Measurements from ENCODE around the gene PTGIR. TPM values are rescaled to one million over a fixed set of nuclear protein-coding genes. Genes with fewer than 3 reads are reported as not detected.

PTGIR gene
- total RNA-seq, 1 donor from 2014 or later = not detected

GRCh38 chr19:46644720-46645119 lies 19.8 kb upstream of the PTGIR start:
- TF ChIP-seq CTCF (conservative IDR thresholded peaks at IDR 0.05) = no peak
- H3K9me3 Mint-ChIP-seq = peaks cover 5% of the 10 kb centered on the region
- no peak for DNase-seq (ENCODE audit: low read depth, low spot score)
- H3K36me3 Mint-ChIP-seq (ENCODE audit: low read depth) = peaks cover 10% of the 10 kb centered on the region
- H3K27me3 Mint-ChIP-seq (ENCODE audit: low read depth) = peaks cover 78% of the 10 kb centered on the region
- peaks cover 5% of the 10 kb centered on the region for H3K4me1 Mint-ChIP-seq
- H3K27ac Mint-ChIP-seq (ENCODE audit: unreplicated experiment) = no peak overlapping the region
- H3K4me3 Mint-ChIP-seq = no peak overlapping the region

GRCh38 chr19:46640656-46641055 lies 15.8 kb upstream of the PTGIR start:
- peaks cover 52% of the 10 kb centered on the region for H3K27me3 Mint-ChIP-seq (ENCODE audit: low read depth)
- DNase-seq (ENCODE audit: low read depth, low spot score) = no peak
- no peak overlapping the region for H3K27ac Mint-ChIP-seq (ENCODE audit: unreplicated experiment)
- H3K9me3 Mint-ChIP-seq = no peaks in the 10 kb centered on the region
- H3K4me3 Mint-ChIP-seq = no peak overlapping the region
- no peak for TF ChIP-seq CTCF (conservative IDR thresholded peaks at IDR 0.05)
- H3K4me1 Mint-ChIP-seq = no peaks in the 10 kb centered on the region
- H3K36me3 Mint-ChIP-seq (ENCODE audit: low read depth) = no peaks in the 10 kb centered on the region

GRCh38 chr19:46639358-46640182 lies 14.7 kb upstream of the PTGIR start:
- Mint-ChIP-seq H3K27ac (ENCODE audit: unreplicated experiment) (no peak overlapping the region), H3K4me3 (peak overlapping the region; percentile 55), H3K9me3 (no peaks in the 10 kb centered on the region), H3K27me3 (ENCODE audit: low read depth) (peaks cover 50% of the 10 kb centered on the region), H3K36me3 (ENCODE audit: low read depth) (no peaks in the 10 kb centered on the region), H3K4me1 (no peaks in the 10 kb centered on the region)
- DNase-seq (ENCODE audit: low read depth, low spot score) = peak; percentile 25
- TF ChIP-seq CTCF (conservative IDR thresholded peaks at IDR 0.05) = no peak

GRCh38 chr19:46637224-46637623 lies 12.3 kb upstream of the PTGIR start:
- Mint-ChIP-seq H3K27me3 (ENCODE audit: low read depth) (peaks cover 56% of the 10 kb centered on the region), H3K27ac (ENCODE audit: unreplicated experiment) (no peak overlapping the region)

More at GRCh38 chr19:46637224-46637623, 12.3 kb upstream of the PTGIR start:
- DNase-seq (ENCODE audit: low read depth, low spot score) = no peak
- Mint-ChIP-seq H3K4me3 (no peak overlapping the region), H3K9me3 (no peaks in the 10 kb centered on the region), H3K36me3 (ENCODE audit: low read depth) (no peaks in the 10 kb centered on the region), H3K4me1 (peaks cover 11% of the 10 kb centered on the region)
- TF ChIP-seq CTCF (conservative IDR thresholded peaks at IDR 0.05) = no peak

All from neural crest cell (in vitro differentiated cells).